GM15510 (cell line): ENCODE data around the gene MLEC.

Source experiments
- POLR2A ChIP-seq: IDR thresholded peaks from 3 replicates; pipeline ENCODE4 v1.6.1; 2011; ENCODE audit warnings: borderline replicate concordance; ENCODE audit not compliant: insufficient read length; ENCODE audit errors: extremely low read depth

The MLEC gene

GRCh38 chr12:120700886-120701285 lies 13.9 kb downstream of the MLEC start:
- no peak for TF ChIP-seq POLR2A

GRCh38 chr12:120702637-120703036 lies 15.7 kb downstream of the MLEC start:
- no peak for TF ChIP-seq POLR2A

- TF ChIP-seq POLR2A, result no peak
These were observed 16.5 kb downstream of the MLEC start for GRCh38 chr12:120703311-120703942.

GRCh38 chr12:120705618-120706017 lies 18.7 kb downstream of the MLEC start:
- TF ChIP-seq POLR2A, result no peak

- no peak for TF ChIP-seq POLR2A
These were observed 19.1 kb downstream of the MLEC start for GRCh38 chr12:120706029-120706428.

GRCh38 chr12:120708651-120709050 lies 21.7 kb downstream of the MLEC start:
- TF ChIP-seq POLR2A, result no peak

- TF ChIP-seq POLR2A, result peak; percentile 57
These were observed 23.3 kb downstream of the MLEC start, which contains the start of gene UNC119B for GRCh38 chr12:120710031-120710804. UNC119B (plus strand) TSS chr12:120710458; CDS start chr12:120710475, 17 bp downstream.

GRCh38 chr12:120710805-120711296 lies 23.9 kb downstream of the MLEC start:
- TF ChIP-seq POLR2A, result no peak

GRCh38 chr12:120711411-120711810 lies 24.5 kb downstream of the MLEC start:
- no peak for TF ChIP-seq POLR2A

GRCh38 chr12:120712610-120713009 lies 25.7 kb downstream of the MLEC start:
- TF ChIP-seq POLR2A, result no peak

GRCh38 chr12:120713861-120714482 lies 27.0 kb downstream of the MLEC start:
- no peak for TF ChIP-seq POLR2A

- TF ChIP-seq POLR2A, result no peak
These were observed 31.1 kb downstream of the MLEC start for GRCh38 chr12:120718055-120718454.

GRCh38 chr12:120719072-120719471 lies 32.1 kb downstream of the MLEC start:
- no peak for TF ChIP-seq POLR2A

GRCh38 chr12:120719496-120720233 lies 32.7 kb downstream of the MLEC start:
- TF ChIP-seq POLR2A, result no peak
